DOHH2 (cell line): ENCODE results near the gene PHF13.

ENCODE experiments used
- EZH2phosphoT487 ChIP-seq: fragments of 200-600 bp; sonication (generic); IDR thresholded peaks from 2 replicates; pipeline ENCODE4 v1.6.1; 2017; ENCODE audit warnings: borderline replicate concordance, mild to moderate bottlenecking, antibody characterized with exemption, low read length, moderate library complexity, mixed read lengths
- TF ChIP-seq, protein P1 (sequence below): fragments of 200-600 bp; sonication (generic); IDR thresholded peaks from one replicate; pipeline ENCODE4 v1.5.1; 2014; ENCODE audit warnings: antibody characterized with exemption, mild to moderate bottlenecking, low read depth, low read length; ENCODE audit not compliant: poor library complexity, severe bottlenecking

DNA sequence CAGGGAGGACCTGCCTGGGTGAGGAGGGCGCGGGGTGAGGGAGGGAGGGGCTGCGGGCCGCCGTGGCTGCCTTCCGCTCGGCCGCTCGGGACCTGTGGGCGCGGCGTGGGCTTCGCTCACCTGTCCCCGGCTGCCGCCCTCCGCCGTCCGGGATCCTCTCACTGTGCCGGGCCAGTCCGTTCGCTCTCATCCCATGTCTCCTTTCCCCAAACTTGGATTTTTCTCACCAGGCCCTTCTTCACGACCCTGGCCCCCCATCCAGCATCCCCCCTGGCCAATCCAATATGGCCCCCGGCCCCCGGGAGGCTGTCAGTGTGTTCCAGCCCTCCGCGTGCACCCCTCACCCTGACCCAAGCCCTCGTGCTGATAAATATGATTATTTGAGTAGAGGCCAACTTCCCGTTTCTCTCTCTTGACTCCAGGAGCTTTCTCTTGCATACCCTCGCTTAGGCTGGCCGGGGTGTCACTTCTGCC lies 33.4 kb upstream of the PHF13 start:
- TF ChIP-seq, protein P1, sequence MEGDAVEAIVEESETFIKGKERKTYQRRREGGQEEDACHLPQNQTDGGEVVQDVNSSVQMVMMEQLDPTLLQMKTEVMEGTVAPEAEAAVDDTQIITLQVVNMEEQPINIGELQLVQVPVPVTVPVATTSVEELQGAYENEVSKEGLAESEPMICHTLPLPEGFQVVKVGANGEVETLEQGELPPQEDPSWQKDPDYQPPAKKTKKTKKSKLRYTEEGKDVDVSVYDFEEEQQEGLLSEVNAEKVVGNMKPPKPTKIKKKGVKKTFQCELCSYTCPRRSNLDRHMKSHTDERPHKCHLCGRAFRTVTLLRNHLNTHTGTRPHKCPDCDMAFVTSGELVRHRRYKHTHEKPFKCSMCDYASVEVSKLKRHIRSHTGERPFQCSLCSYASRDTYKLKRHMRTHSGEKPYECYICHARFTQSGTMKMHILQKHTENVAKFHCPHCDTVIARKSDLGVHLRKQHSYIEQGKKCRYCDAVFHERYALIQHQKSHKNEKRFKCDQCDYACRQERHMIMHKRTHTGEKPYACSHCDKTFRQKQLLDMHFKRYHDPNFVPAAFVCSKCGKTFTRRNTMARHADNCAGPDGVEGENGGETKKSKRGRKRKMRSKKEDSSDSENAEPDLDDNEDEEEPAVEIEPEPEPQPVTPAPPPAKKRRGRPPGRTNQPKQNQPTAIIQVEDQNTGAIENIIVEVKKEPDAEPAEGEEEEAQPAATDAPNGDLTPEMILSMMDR = no peak
- no peak for TF ChIP-seq EZH2phosphoT487
